ENCODE measurements around the gene KAT2A. TPM values are rescaled to one million over a fixed set of nuclear protein-coding genes. Genes with fewer than 3 reads are reported as not detected.

The KAT2A gene
- total and polyA plus RNA-seq, 10 donors = 37.8 to 168 (median 49.5) TPM

DNA sequence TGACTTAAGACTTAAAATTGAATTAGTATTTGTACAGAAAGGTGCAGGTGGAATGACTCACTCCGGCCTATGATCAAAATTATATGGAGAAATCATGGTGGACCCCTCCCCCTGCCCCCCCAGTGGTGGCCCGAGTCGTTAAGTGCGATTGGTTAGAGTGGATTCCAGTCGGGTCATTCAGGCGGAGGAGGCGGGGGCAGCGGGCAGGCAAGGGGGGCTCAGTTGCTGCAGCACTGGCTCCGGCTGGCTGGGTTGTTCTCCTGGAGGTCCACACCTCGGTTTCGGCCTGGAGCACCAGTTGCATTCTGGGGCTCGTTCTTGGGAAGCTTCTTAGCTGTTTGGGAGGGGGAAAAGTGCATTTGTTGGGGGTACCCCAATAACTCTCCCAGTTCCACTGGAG lies 4.4 kb upstream of the KAT2A start:
- Histone ChIP-seq H3K27ac (no peak overlapping the region), H3K4me1 (peaks cover 16 to 45% (median 38%) of the 10 kb centered on the region in 6 donors), H3K27me3 (replicated peaks in 1 of 7) (no peaks in the 10 kb centered on the region), H3K36me3 (peaks cover 0 to 79% (median 61%) of the 10 kb centered on the region in 6 donors), H3K4me3 (no peak overlapping the region), H3K9me3 (no peaks in the 10 kb centered on the region)
- 86 to 93% (median 90%) methylated on average over 9 to 12 of the region's 12 CpGs for WGBS, 5 donors
- intact Hi-C loops (cut with DNase I; ENCODE audit: low total_unique reads) = no loop called here
- TF ChIP-seq, protein P1, sequence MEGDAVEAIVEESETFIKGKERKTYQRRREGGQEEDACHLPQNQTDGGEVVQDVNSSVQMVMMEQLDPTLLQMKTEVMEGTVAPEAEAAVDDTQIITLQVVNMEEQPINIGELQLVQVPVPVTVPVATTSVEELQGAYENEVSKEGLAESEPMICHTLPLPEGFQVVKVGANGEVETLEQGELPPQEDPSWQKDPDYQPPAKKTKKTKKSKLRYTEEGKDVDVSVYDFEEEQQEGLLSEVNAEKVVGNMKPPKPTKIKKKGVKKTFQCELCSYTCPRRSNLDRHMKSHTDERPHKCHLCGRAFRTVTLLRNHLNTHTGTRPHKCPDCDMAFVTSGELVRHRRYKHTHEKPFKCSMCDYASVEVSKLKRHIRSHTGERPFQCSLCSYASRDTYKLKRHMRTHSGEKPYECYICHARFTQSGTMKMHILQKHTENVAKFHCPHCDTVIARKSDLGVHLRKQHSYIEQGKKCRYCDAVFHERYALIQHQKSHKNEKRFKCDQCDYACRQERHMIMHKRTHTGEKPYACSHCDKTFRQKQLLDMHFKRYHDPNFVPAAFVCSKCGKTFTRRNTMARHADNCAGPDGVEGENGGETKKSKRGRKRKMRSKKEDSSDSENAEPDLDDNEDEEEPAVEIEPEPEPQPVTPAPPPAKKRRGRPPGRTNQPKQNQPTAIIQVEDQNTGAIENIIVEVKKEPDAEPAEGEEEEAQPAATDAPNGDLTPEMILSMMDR (IDR thresholded peaks at IDR 0.05 in 8 of 11, conservative IDR thresholded peaks at IDR 0.05 in 3 of 11) = no peak
- TF ChIP-seq POLR2A (IDR thresholded peaks at IDR 0.05) (no peak), POLR2AphosphoS5 (IDR thresholded peaks at IDR 0.05) (peak in 1 of 3 donors; percentile 37)
- DNase-seq = no peak

GRCh38 chr17:42124256-42124655 lies 3.1 kb upstream of the KAT2A start:
- H3K36me3 ChIP-seq = peaks cover 0 to 69% (median 50%) of the 10 kb centered on the region in 6 donors

GRCh38 chr17:42122371-42123303 lies 1.5 kb upstream of the KAT2A start, which contains the start of gene HSPB9:
Gene HSPB9 (plus strand): TSS chr17:42122804. CDS start chr17:42122851, 47 bp downstream.
- DNase-seq = no peak
- peak within 1 kb of the TSS in 1 of 8 donors; percentile 86 for H3K4me3 ChIP-seq
- H3K27me3 ChIP-seq (replicated peaks in 1 of 7) = no peaks in the 10 kb centered on the region
- H3K4me1 ChIP-seq = peaks cover 10 to 41% (median 26%) of the 10 kb centered on the region in 6 donors
- intact Hi-C loops (cut with DNase I; ENCODE audit: low total_unique reads) = no loop called here
- TF ChIP-seq, protein P1 (IDR thresholded peaks at IDR 0.05 in 8 of 11, conservative IDR thresholded peaks at IDR 0.05 in 3 of 11) = no peak
- TF ChIP-seq POLR2A (IDR thresholded peaks at IDR 0.05) (no peak), POLR2AphosphoS5 (IDR thresholded peaks at IDR 0.05) (peak in 2 of 3 donors; percentile 16 to 72)
- 88 to 92% (median 91%) methylated on average over 49 to 61 of the region's 61 CpGs for WGBS, 5 donors
- H3K9me3 ChIP-seq = no peaks in the 10 kb centered on the region
- H3K36me3 ChIP-seq = peaks cover 0 to 66% (median 39%) of the 10 kb centered on the region in 6 donors
- peak within 1 kb of the TSS in 4 of 8 donors; percentile 69 to 84 (median 80) for H3K27ac ChIP-seq

More at GRCh38 chr17:42124256-42124655, 3.1 kb upstream of the KAT2A start:
- WGBS, 5 donors = 85 to 97% (median 88%) methylated on average over 3 of the region's 3 CpGs
- peaks cover 10 to 45% (median 37%) of the 10 kb centered on the region in 6 donors for H3K4me1 ChIP-seq
- TF ChIP-seq, protein P1 (IDR thresholded peaks at IDR 0.05 in 8 of 11, conservative IDR thresholded peaks at IDR 0.05 in 3 of 11) = no peak
- no peak for TF ChIP-seq POLR2A (IDR thresholded peaks at IDR 0.05)
- no peak for TF ChIP-seq POLR2AphosphoS5 (IDR thresholded peaks at IDR 0.05)
- intact Hi-C loops (cut with DNase I; ENCODE audit: low total_unique reads) = no loop called here
- H3K9me3 ChIP-seq = no peaks in the 10 kb centered on the region
- H3K27ac ChIP-seq = peak overlapping the region in 2 of 8 donors; percentile 16 to 24
- H3K4me3 ChIP-seq = no peak overlapping the region
- DNase-seq = no peak
- no peaks in the 10 kb centered on the region for H3K27me3 ChIP-seq (replicated peaks in 1 of 7)

All from spleen (tissue), 11 donors.